22Rv1 (cell line): Measurements from ENCODE around the gene WWOX.

Experiments used
- H3K27ac ChIP-seq: fragments of 450-650 bp; 2 replicates; pipeline ENCODE4 v1.5.1; 2017
- CTCF ChIP-seq: fragments of 450-650 bp; IDR thresholded peaks from 2 replicates; pipeline ENCODE4 v1.5.1; 2017; ENCODE audit warnings: mild to moderate bottlenecking
- ZFX ChIP-seq: fragments of 450-650 bp; IDR thresholded peaks from 2 replicates; pipeline ENCODE4 v1.6.1; 2017; ENCODE audit warnings: antibody characterized with exemption, borderline replicate concordance

The WWOX gene

GRCh38 chr16:78560997-78561396, 461.5 kb downstream of the WWOX start:
- TF ChIP-seq ZFX (no peak), CTCF (no peak)
- H3K27ac ChIP-seq: no peak overlapping the region

GRCh38 chr16:78562111-78562510, 462.7 kb downstream of the WWOX start:
- no peak overlapping the region for H3K27ac ChIP-seq
- TF ChIP-seq CTCF: no peak
- no peak for TF ChIP-seq ZFX

GRCh38 chr16:78562650-78563049, 463.2 kb downstream of the WWOX start:
- TF ChIP-seq ZFX (no peak), CTCF (no peak)
- H3K27ac ChIP-seq: no peak overlapping the region

GRCh38 chr16:78563905-78564304, 464.5 kb downstream of the WWOX start:
- TF ChIP-seq ZFX (no peak), CTCF (no peak)
- H3K27ac ChIP-seq: no peak overlapping the region

GRCh38 chr16:78566397-78567073, 467.1 kb downstream of the WWOX start:
- TF ChIP-seq ZFX (no peak), CTCF (no peak)
- no peak overlapping the region for H3K27ac ChIP-seq

GRCh38 chr16:78570399-78571141, 471.1 kb downstream of the WWOX start:
- TF ChIP-seq CTCF: no peak
- H3K27ac ChIP-seq: no peak overlapping the region

- TF ChIP-seq ZFX (no peak), CTCF (no peak)
- H3K27ac ChIP-seq: no peak overlapping the region
Measured at GRCh38 chr16:78571434-78571833, 472.0 kb downstream of the WWOX start.
